DMS53 (cell line): Measurements from ENCODE around the gene EFS.
A peak's percentile ranks its signal among the peaks of the same experiment; 100 is the strongest.
"Not testable (repeated sequence)": the region's sequence is repeated elsewhere in the genome, so short reads cannot be mapped to it uniquely, and the experiment has no call there.

Experiments
- DNase-seq: peaks from one replicate; lab custom pipeline; 2025; lab: John Stamatoyannopoulos, UW

EFS gene

GRCh38 chr14:23327947-23328744 lies 36.8 kb downstream of the EFS start:
- peak; percentile 78 for DNase-seq

GRCh38 chr14:23326491-23327332 lies 38.3 kb downstream of the EFS start:
- DNase-seq, result no peak

- DNase-seq, result not testable (repeated sequence)
Observed at GRCh38 chr14:23325746-23326145, 39.2 kb downstream of the EFS start.

GRCh38 chr14:23324993-23325392 lies 40.0 kb downstream of the EFS start:
- DNase-seq, result no peak

GRCh38 chr14:23324455-23324846 lies 40.5 kb downstream of the EFS start:
- no peak for DNase-seq

GRCh38 chr14:23323838-23324454 lies 41.0 kb downstream of the EFS start:
- DNase-seq, result no peak

- no peak for DNase-seq
Observed at GRCh38 chr14:23322568-23323517, 42.1 kb downstream of the EFS start.

- DNase-seq, result peak; percentile 56
Observed at GRCh38 chr14:23321572-23322547, 43.1 kb downstream of the EFS start.

- peak; percentile 99 for DNase-seq
Observed at GRCh38 chr14:23320584-23321571, 44.1 kb downstream of the EFS start, which contains the start of gene PABPN1. TSS of gene PABPN1 (plus strand) at chr14:23321457. CDS start at chr14:23321470, 13 bp downstream.

- no peak for DNase-seq
Observed at GRCh38 chr14:23319746-23320583, 45.0 kb downstream of the EFS start.

- no peak for DNase-seq
Observed at GRCh38 chr14:23316300-23316699, 48.7 kb downstream of the EFS start.

- no peak for DNase-seq
Observed at GRCh38 chr14:23310546-23310945, 54.4 kb downstream of the EFS start.

GRCh38 chr14:23308721-23309445 lies 56.1 kb downstream of the EFS start:
- no peak for DNase-seq

GRCh38 chr14:23307687-23308644 lies 57.0 kb downstream of the EFS start:
- no peak for DNase-seq

GRCh38 chr14:23307146-23307530 lies 57.8 kb downstream of the EFS start:
- peak; percentile 52 for DNase-seq
